Astrocyte of the spinal cord (primary cell): ENCODE results near the gene PHOSPHO1.
A peak's percentile ranks its signal among the peaks of the same experiment; 100 is the strongest.

Experiments used
- DNase-seq: peaks from one replicate; pipeline ENCODE4 v3.0.0; 2011; ENCODE audit warnings: low read depth, low spot score
- H3K4me3 ChIP-seq: 2 replicates; pipeline ENCODE4 v1.5.1; 2011; ENCODE audit warnings: low read depth, mild to moderate bottlenecking, low read length, moderate library complexity
- in situ Hi-C: cut with HindIII; loops from 2 replicates; pipeline ENCODE4 v1.10.0; 2017; ENCODE audit warnings: low sequenced_read_pairs
- TF ChIP-seq, protein P1 (sequence below): IDR thresholded peaks from 2 replicates; pipeline ENCODE4 v1.5.1; 2012; ENCODE audit warnings: low read depth, mild to moderate bottlenecking, low read length, inconsistent platforms

The PHOSPHO1 gene

DNA sequence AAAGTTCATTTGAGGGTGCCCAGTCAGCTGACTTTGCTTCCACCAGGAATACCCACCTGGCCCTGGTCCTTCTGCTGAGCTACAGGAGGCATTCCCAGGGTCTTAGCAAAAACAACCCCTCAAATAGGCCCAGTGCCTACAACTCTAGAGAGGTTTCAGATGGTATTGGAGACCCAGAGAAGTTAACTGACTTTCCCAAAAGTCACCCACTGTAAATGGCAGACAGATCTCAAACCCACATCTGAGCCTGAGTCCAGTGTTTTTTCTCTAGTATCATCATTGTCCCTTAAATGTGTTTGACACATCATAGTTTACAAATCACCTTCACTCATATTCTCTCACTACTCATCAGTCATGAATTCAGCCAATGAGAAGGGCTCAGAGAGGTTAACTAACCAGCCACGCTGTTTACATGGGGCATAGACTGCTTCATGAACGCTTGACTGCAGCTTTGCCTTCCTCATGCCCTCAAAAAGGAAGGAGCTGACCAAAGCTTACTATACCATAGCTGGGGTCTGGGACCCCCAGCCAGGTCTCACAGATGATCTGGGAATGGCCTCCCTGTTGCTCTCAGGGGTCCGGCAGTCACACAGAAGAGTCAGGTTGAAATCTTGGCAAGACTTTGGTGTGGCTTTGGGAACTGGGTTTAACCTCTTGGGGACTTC, 3.7 kb downstream of the PHOSPHO1 start:
- in situ Hi-C loops, result no loop called here
- no peak for DNase-seq
- no peak overlapping the region for H3K4me3 ChIP-seq
- TF ChIP-seq, protein P1, sequence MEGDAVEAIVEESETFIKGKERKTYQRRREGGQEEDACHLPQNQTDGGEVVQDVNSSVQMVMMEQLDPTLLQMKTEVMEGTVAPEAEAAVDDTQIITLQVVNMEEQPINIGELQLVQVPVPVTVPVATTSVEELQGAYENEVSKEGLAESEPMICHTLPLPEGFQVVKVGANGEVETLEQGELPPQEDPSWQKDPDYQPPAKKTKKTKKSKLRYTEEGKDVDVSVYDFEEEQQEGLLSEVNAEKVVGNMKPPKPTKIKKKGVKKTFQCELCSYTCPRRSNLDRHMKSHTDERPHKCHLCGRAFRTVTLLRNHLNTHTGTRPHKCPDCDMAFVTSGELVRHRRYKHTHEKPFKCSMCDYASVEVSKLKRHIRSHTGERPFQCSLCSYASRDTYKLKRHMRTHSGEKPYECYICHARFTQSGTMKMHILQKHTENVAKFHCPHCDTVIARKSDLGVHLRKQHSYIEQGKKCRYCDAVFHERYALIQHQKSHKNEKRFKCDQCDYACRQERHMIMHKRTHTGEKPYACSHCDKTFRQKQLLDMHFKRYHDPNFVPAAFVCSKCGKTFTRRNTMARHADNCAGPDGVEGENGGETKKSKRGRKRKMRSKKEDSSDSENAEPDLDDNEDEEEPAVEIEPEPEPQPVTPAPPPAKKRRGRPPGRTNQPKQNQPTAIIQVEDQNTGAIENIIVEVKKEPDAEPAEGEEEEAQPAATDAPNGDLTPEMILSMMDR, result no peak

DNA sequence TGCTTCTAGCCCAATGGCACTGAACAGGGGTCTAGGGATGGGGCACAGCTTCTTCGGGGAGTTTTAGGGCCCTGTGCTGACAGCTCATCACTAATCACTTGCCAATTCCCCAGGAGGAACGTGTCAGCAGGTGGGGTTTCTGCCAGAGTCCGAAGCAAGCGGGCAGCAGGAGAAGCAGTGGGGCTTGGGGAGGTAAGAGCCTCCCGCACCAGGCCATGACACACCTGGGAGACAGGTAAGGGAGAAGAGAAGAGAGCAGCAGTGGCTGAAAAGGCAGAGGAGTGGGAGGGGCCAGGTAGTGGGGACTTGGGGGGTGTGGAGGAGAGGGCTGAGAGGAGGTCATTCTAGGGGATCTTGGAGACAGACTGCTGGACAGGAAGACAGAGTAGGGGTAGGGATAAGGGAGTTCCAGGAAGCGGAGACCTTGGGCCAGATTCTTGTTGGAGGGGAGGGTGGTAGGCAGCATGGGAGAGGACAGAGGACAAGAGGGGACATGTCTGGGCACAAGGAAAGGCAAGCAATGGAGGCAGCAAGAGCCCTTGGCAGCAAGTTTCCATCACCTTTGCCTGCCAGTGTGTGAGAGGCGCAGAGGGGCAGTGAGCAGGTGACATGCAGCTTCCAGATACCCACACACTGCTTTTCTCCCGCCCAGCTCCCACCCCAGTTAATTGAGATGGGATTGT, 4.9 kb downstream of the PHOSPHO1 start:
- no peak overlapping the region for H3K4me3 ChIP-seq

GRCh38 chr17:49224997-49225337, 5.6 kb downstream of the PHOSPHO1 start:
- DNase-seq, result no peak
- TF ChIP-seq, protein P1, result no peak
- in situ Hi-C loops, result no loop called here
- no peak overlapping the region for H3K4me3 ChIP-seq

More for the DNA sequence above, 4.9 kb downstream of the PHOSPHO1 start:
- TF ChIP-seq, protein P1, result no peak
- DNase-seq, result no peak
- in situ Hi-C loops, result no loop called here

DNA sequence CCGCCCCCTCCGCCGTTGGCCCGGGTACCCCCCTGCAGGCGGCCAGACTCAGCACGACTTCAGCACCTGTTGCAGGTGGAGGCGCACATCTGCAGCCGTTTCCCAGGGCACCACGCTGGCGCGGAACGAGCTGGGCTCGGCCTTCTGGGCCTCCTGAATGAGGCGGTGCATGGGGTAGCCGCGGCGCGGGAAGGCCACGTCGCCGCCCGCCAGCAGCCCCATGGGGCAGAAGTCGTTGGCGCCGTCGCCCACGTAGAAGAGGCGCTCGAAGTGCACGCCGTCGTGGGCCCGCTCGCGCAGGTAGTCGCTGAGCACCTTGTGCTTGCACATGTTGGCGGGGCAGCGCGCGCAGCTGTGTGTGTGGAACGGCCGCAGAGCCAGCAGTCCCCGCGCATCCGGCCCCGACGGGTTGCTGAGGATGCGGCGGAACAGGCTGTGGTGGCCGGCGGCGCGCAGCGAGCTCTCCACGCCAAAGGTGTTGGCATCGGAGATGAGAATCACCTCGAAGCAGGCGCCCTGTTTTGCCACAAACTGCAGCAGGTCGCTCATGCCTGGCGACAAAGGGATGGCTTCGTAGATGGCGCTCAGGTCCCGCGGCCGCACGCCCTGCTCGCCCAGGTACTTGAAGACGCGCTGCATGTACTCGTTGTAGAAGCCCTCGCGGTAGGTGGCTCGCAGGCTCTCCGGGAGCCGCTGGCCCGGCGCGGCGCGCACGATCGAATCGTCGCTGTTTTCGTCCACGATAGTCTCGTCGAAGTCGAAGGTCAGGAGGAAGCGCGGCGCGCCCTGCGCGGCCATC, 6.2 kb downstream of the PHOSPHO1 start:
- TF ChIP-seq, protein P1, result no peak
- in situ Hi-C loops, result no loop called here
- no peak overlapping the region for H3K4me3 ChIP-seq
- no peak for DNase-seq

DNA sequence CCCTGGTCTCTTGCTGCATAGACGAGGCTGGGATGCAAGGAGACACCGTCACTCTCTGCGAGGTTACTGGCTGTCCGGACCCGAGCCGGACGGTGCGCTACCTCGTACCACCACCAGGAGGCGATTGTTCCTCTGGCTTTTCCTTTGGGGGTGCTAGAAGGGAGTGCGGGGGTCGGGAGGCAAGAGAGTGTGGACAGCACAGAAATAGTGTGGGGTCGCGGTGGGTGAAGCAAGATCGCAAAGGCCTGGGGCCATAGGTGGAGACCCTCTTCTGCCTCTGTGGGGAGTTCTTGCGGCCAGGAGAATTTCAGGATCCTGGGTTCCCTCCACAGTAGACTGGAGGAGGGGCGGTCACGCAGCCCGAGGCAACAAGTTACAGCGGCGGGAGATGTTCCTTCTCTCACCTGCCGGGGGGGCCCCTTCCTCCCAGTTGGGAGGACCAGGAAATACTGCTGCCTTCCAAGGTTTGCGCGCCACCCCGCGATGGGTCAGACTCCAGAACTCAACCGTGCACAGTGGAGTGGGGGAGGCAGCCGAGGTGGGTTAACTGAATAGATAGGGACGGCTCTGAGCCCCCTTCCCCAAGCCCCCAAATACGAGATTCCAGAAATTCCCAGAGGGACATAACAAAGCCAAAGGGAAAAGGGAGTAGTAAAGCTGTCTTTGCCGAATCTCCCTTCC, 6.9 kb downstream of the PHOSPHO1 start:
- no peak overlapping the region for H3K4me3 ChIP-seq
- TF ChIP-seq, protein P1, result peak; percentile 94
- in situ Hi-C loops, result no loop called here
- DNase-seq, result no peak

DNA sequence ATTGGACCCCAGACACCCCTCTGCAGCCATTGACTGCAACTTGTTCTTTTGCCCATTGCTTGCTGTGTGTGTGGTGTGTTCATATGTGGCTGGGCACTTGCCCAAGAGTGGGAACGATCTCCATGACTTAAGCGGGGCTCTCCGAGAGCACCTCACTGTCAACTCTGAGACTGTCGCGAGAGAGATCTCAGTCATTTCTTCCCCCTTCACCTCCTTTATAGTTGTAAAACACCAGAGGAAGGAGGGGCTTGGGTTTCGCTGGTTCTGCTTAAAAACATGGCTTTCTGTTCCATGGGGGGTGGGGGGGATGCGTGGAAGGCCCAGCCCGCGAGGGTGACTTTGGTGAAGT, 7.4 kb downstream of the PHOSPHO1 start:
- in situ Hi-C loops, result no loop called here
- TF ChIP-seq, protein P1, result no peak
- no peak overlapping the region for H3K4me3 ChIP-seq
- no peak for DNase-seq
